DLD1 (cell line): ENCODE results near the gene POLD1.
"Not testable (repeated sequence)": the region's sequence is repeated elsewhere in the genome, so short reads cannot be mapped to it uniquely, and the experiment has no call there.

Experiments used
- in situ Hi-C: cut with HindIII; loops from 2 replicates; pipeline ENCODE4 v1.10.0; 2017; ENCODE audit warnings: low sequenced_read_pairs

POLD1 gene

DNA sequence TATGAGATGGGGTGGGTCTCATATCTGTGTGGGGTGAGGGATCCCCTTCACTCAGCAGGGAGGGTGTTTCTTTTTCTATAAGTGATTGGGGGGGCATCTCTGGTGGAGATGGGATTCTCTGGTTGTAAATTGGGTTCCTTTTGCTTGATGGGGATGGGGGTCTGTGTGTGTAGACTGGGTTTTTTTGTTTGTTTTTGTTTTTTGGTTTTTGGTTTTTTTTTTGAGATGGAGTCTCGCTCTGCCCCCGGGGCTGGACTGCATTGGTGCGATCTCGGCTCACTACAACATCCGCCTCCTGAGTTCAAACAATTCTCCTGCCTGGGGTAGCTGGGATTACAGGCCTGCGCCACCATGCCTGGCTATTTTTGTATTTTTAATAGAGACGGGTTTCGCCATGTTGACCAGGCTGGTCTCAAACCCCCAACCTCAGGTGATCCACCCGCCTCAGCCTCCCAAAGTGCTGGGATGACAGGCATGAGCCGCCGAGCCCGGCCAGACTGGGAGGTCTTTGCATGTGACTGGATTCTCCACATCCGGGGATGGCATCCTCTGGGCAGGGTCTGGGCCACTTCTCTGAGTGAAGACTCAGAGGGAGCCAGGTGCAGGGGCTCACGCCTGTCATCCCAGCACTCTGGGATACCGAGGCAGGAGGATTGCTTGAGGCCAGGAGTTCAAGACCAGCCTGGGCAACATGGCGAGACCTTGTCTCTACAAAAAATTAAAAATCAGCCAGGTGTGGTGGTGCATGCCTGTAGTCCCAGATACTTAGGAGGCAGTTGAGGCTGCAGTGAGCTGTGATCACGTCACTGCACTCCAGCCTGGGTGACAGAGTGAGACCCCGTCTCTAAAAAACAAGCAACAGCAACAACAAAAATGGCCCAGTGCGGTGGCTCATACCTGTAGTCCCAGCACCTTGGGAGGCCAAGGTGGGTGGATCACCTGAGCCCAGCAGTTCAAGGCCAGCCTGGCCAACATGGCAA is 49.3 kb downstream of the POLD1 start:
- in situ Hi-C loops = no loop called here

DNA sequence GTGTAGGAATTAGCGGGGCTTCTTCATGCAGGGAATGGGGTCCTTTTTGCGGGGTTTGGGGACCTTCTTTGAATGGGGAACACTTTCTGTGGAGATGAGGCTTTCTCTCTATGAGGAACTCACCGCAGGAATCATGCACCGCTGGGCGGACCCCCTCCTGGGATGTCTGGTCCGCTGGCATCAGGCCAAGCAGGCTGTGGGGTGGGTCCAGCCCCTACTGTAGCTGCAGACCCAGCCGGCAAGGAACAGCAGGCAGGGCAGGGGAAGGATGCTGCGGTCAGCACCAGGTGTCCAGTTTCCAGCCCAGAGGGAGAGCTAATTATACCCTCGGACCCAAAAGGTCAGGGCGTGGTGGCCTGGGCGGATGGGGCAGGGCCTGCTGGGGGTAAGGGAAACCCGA is 50.4 kb downstream of the POLD1 start:
- in situ Hi-C loops = no loop called here

DNA sequence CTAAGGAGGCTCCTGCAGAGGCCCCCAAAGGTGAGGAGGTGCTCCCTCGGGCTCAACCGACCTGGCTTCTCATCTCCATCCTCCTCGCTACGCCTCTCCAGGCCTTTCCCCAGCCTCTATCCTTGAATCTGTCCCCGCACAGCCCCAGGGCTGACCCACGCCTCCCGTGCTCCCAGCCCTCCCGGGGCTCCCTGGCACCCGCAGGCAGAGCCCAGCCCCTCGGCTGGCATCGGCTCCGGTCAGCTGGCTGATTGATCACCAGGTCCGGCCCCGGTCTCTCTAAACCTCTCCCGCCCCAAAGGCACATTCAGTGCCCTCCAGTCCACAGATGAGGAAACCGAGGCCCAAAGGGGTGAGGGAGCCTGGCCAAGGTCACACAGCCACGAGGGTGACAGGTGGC is 51.1 kb downstream of the POLD1 start:
- in situ Hi-C loops = no loop called here

- in situ Hi-C loops = no loop called here
Measured at GRCh38 chr19:50435627-50436026, 51.5 kb downstream of the POLD1 start.

DNA sequence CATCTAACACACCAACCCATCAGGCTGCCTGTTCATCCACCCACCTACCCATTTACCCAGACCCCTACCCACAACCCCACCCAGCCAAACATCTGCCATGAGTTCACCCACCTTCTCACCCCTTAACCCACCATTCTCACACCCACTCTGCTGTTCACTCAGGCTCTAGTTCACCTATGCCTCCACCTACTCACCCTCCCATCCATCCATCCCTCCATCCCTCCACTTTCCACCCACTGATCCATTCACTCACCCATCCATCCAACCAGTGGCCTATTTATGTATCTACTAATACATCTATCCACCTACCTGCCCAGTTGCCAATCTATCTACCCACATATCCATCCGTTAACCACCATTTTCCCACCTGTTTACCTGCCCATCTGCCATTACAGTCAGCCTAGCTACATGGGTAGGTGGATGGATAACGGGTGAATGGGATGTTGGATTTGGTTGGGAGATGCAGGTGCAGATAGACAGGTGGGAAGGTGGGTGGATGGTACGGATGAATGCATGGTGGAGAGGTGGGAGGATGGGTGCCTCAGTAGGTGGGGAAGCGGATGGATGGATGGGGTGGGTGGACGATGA is 53.8 kb downstream of the POLD1 start:
- in situ Hi-C loops = no loop called here

DNA sequence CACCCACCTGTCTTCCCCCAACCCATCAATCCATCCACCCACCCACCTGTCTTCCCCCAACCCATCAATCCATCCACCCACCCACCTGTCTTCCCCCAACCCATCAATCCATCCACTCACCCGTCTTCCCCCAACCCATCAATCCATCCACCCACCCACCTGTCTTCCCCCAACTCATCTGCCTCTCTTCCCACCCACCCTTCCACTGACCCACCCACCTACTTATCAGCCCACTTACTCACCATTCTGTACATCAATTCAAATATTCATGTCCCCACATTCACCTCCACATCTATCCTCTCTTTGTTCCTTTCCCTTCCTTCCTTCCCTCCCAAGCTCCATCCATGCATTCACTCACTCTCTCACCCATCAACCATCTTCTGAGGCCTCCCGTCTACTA is 55.0 kb downstream of the POLD1 start:
- in situ Hi-C loops = not testable (repeated sequence)

- in situ Hi-C loops = no loop called here
Measured at GRCh38 chr19:50444059-50444458, 59.9 kb downstream of the POLD1 start.

GRCh38 chr19:50447053-50447452 is 62.9 kb downstream of the POLD1 start:
- in situ Hi-C loops = no loop called here

- in situ Hi-C loops = no loop called here
Measured at GRCh38 chr19:50447750-50448149, 63.6 kb downstream of the POLD1 start.

GRCh38 chr19:50449236-50449899 is 65.2 kb downstream of the POLD1 start:
- in situ Hi-C loops = no loop called here

- in situ Hi-C loops = no loop called here
Measured at GRCh38 chr19:50450369-50451222, 66.4 kb downstream of the POLD1 start.

- in situ Hi-C loops = no loop called here
Measured at GRCh38 chr19:50451223-50451534, 67.0 kb downstream of the POLD1 start.

- in situ Hi-C loops = no loop called here
Measured at GRCh38 chr19:50453243-50453642, 69.1 kb downstream of the POLD1 start.

DNA sequence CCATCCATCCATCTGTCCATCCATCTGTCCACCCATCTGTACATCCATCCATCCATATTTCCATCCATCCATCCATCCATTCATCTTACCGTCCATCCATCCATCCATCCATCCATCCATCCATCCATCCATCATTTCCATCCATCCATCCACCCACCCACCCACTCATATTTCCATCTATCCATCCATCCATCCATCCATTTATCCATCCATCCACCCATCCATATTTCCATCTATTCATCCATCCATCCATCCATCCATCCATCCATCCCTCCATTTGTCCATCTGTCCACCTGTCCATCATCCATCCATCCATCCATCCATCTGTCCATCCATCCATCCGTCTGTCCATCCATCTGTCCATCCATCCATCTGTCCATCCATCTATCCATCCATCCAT is 71.8 kb downstream of the POLD1 start:
- in situ Hi-C loops = no loop called here

GRCh38 chr19:50457300-50457699 is 73.2 kb downstream of the POLD1 start:
- in situ Hi-C loops = no loop called here

DNA sequence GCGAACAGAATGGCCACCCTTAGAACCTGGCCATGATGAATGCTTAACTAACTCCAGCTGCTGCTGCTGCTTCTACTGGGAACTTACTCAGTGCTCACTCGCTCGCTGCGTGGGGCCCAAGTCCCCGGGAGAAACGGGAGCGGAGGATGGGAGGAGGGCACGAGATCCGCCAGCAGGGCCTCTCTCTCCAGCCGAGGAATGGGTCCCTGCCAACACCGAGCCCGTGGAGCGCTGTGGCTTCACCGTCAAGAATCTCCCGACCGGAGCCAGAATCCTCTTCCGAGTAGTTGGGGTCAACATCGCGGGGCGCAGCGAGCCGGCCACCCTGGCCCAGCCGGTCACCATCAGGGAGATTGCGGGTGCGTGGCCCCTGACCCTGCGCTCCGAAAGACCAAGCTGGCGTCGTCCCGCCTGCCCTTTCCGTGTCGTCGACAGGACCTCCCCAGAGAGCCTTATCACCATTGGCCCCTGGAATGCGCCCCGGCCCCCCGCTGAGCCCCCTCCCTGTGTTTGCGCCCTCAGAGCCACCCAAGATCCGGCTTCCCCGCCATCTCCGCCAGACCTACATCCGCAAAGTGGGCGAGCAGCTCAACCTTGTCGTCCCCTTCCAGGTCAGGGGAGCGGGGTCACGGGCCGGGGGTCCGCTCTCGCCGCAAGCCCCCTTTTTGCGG is 74.4 kb downstream of the POLD1 start:
- in situ Hi-C loops = no loop called here

GRCh38 chr19:50459067-50459456 is 74.9 kb downstream of the POLD1 start:
- in situ Hi-C loops = no loop called here

- in situ Hi-C loops = no loop called here
Measured at GRCh38 chr19:50459638-50460037, 75.5 kb downstream of the POLD1 start.

DNA sequence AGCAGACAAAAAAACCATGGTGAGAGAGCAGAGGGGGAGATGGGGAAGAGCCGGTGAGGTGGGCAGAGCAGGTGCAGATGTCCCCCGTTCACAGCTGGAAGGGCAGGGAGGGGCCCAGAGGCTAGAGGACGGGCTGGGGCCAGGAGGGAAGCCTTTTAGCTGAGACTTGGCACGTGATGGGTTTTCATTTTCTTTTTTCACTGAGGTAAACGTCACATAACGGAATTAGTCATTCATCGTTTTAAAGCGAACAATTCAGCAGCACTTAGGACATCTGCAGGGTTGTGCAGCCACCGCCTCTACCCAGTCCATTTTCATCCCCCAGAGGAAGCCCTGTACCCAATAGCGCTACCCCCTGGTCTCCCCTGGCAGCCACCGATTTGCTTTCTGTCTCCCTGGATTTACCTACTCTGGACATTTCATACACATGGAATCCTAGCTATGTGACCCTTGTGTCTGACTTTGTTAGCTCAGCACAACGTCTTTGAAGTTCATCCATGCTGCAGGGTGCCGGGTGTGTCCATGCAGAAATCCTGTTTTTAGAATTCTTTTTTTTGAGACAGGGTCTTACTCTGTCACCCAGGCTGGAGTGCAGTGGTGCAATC is 76.1 kb downstream of the POLD1 start:
- in situ Hi-C loops = no loop called here
